Thyroid gland (tissue), 4 donors: ENCODE data around the gene ALKBH7. TPM values are rescaled to one million over a fixed set of nuclear protein-coding genes. Genes with fewer than 3 reads are reported as not detected.
A peak's percentile ranks its signal among the peaks of the same experiment; 100 is the strongest.

Experiments used
- DNase-seq, 2 donors: peaks; one replicate each; pipeline ENCODE4 v3.0.0-alpha.2; 2019
- H3K27ac ChIP-seq, 3 donors: fragments of 200-600 bp; sonication (generic); 1 replicate in 2 of 3; 2 replicates in 1 of 3; pipeline ENCODE4 v1.5.1; 2016 to 2019; ENCODE audit warnings: mild to moderate bottlenecking in 1 of 3, moderate library complexity in 1 of 3
- H3K27me3 ChIP-seq: fragments of 200-600 bp; sonication (generic); one replicate; pipeline ENCODE4 v1.5.1; 2019
- H3K36me3 ChIP-seq, 2 donors: fragments of 200-600 bp; sonication (generic); one replicate each; pipeline ENCODE4 v1.5.1; 2016 to 2019
- H3K4me1 ChIP-seq, 2 donors: fragments of 200-600 bp; sonication (generic); one replicate each; pipeline ENCODE4 v1.5.1; 2017 to 2019
- H3K4me3 ChIP-seq, 3 donors: fragments of 200-600 bp; sonication (generic); replicated peaks in 1 of 3; 1 replicate in 2 of 3; 2 replicates in 1 of 3; pipeline ENCODE4 v1.5.1; 2016; ENCODE audit warnings: mild to moderate bottlenecking in 1 of 3
- H3K9me3 ChIP-seq: fragments of 200-600 bp; sonication (generic); one replicate; pipeline ENCODE4 v1.5.1; 2017
- CTCF ChIP-seq, 6 experiments: fragments of 200-600 bp in 3 of 6; fragments of 450-650 bp in 3 of 6; sonication (generic) in 3 of 6; IDR thresholded peaks; one replicate each; pipeline ENCODE4 v1.5.1; 2016 to 2019; ENCODE audit warnings: antibody characterized with exemption in 6 of 6, mild to moderate bottlenecking in 2 of 6, inconsistent platforms in 1 of 6, moderate library complexity in 1 of 6
- POLR2A ChIP-seq, 2 donors: fragments of 450-650 bp; IDR thresholded peaks; one replicate each; pipeline ENCODE4 v1.6.1; 2017; ENCODE audit warnings: antibody characterized with exemption in 2 of 2, mild to moderate bottlenecking in 2 of 2, moderate library complexity in 1 of 2
- WGBS, 2 donors: methylation state at CpG; one replicate each; pipeline ENCODE4 v1.1.5; 2017; 5-methylcytosine and 5-hydroxymethylcytosine counted together
- intact Hi-C: fragments of 100-400 bp; cut with DNase I; formaldehyde crosslinking; loops from one replicate; pipeline ENCODE4 v1.15.1; 2023
- total RNA-seq, 4 donors: library from RNA; depleted of rRNA; stranded (reverse); fragments of >200 nt; gene quantifications; one replicate each; pipeline ENCODE4 v1.2.3, GENCODE V29; 2016

Gene ALKBH7
- 100 to 1,000 TPM in 2 of 4 donors, 10 to 100 TPM in 2; 71.8 to 146 (median 91.4) TPM for total RNA-seq

- Histone ChIP-seq H3K9me3 (no peaks in the 10 kb centered on the region), H3K4me1 (peaks cover 11 to 18% of the 10 kb centered on the region in 2 donors), H3K27me3 (no peaks in the 10 kb centered on the region), H3K36me3 (peaks cover 14 to 27% of the 10 kb centered on the region in 2 donors), H3K4me3 (peak within 1 kb of the TSS; percentile 95 to 96 (median 95)), H3K27ac (peak within 1 kb of the TSS; percentile 93 to 99 (median 98))
- WGBS, 2 donors = 0% methylated on average over 4 to 6 of the region's 47 CpGs
- TF ChIP-seq POLR2A (IDR thresholded peaks at IDR 0.05) (peak in 1 of 2 donors; percentile 84), CTCF (IDR thresholded peaks at IDR 0.05) (no peak)
- intact Hi-C loops = loop anchor here (10.0 kb wide), 1 partner anchor 52 kb away; the partner anchor contains the start of gene KHSRP
- peak; percentile 100 for DNase-seq
These were observed at the start of gene ALKBH7 for GRCh38 chr19:6372594-6373095. TSS of gene ALKBH7 (plus strand) at chr19:6372794. CDS start at chr19:6372821, 27 bp downstream.

GRCh38 chr19:6324757-6325156 lies 47.8 kb upstream of the ALKBH7 start:
- Histone ChIP-seq H3K27ac (no peak overlapping the region), H3K9me3 (no peaks in the 10 kb centered on the region), H3K27me3 (no peaks in the 10 kb centered on the region), H3K36me3 (no peaks in the 10 kb centered on the region), H3K4me1 (no peaks in the 10 kb centered on the region), H3K4me3 (no peak overlapping the region)
- WGBS, 2 donors = 62 to 67% methylated on average over 4 of the region's 4 CpGs
- DNase-seq = no peak
- TF ChIP-seq CTCF (IDR thresholded peaks at IDR 0.05) (no peak), POLR2A (IDR thresholded peaks at IDR 0.05) (no peak)
- intact Hi-C loops = no loop called here

- Histone ChIP-seq H3K4me3 (no peak overlapping the region), H3K27ac (no peak overlapping the region), H3K9me3 (no peaks in the 10 kb centered on the region), H3K4me1 (no peaks in the 10 kb centered on the region), H3K27me3 (no peaks in the 10 kb centered on the region), H3K36me3 (no peaks in the 10 kb centered on the region)
- no peak for DNase-seq
- 79 to 87% methylated on average over 3 to 4 of the region's 4 CpGs for WGBS, 2 donors
- TF ChIP-seq CTCF (IDR thresholded peaks at IDR 0.05) (no peak), POLR2A (IDR thresholded peaks at IDR 0.05) (no peak)
- intact Hi-C loops = no loop called here
These were observed 47.0 kb upstream of the ALKBH7 start for GRCh38 chr19:6325614-6326013.

- H3K4me3 ChIP-seq = no peak overlapping the region
- no peaks in the 10 kb centered on the region for H3K9me3 ChIP-seq
- 82 to 84% methylated on average over 4 to 5 of the region's 5 CpGs for WGBS, 2 donors
These were observed 45.8 kb upstream of the ALKBH7 start for GRCh38 chr19:6326815-6327214.

More at GRCh38 chr19:6326815-6327214, 45.8 kb upstream of the ALKBH7 start:
- Histone ChIP-seq H3K36me3 (no peaks in the 10 kb centered on the region), H3K27ac (no peak overlapping the region), H3K27me3 (no peaks in the 10 kb centered on the region), H3K4me1 (no peaks in the 10 kb centered on the region)
- intact Hi-C loops = no loop called here
- DNase-seq = no peak
- TF ChIP-seq CTCF (IDR thresholded peaks at IDR 0.05) = no peak
- no peak for TF ChIP-seq POLR2A (IDR thresholded peaks at IDR 0.05)
